Osteoblast (primary cell): ENCODE data around the gene SYT3. TPM values are rescaled to one million over a fixed set of nuclear protein-coding genes. Genes with fewer than 3 reads are reported as not detected.

Source experiments
- DNase-seq: peaks from one replicate; pipeline ENCODE4 v3.0.0; 2011; ENCODE audit warnings: low spot score, mixed read lengths; ENCODE audit not compliant: insufficient read length; ENCODE audit errors: missing footprints
- H2AFZ ChIP-seq: 2 replicates; pipeline ENCODE4 v1.6.0; 2011; ENCODE audit warnings: mild to moderate bottlenecking, low read length
- H3K27ac ChIP-seq: 2 replicates; pipeline ENCODE4 v1.5.1; 2011; ENCODE audit warnings: mild to moderate bottlenecking, low read depth, low read length, moderate library complexity
- H3K27me3 ChIP-seq: 2 replicates; pipeline ENCODE4 v1.6.0; 2012; ENCODE audit warnings: mild to moderate bottlenecking, control low read depth, inconsistent platforms, low read length, moderate library complexity; ENCODE audit not compliant: insufficient read depth
- H3K36me3 ChIP-seq: 2 replicates; pipeline ENCODE4 v1.5.1; 2011; ENCODE audit warnings: mild to moderate bottlenecking, low read length, control low read depth, moderate library complexity; ENCODE audit not compliant: insufficient read depth
- H3K4me1 ChIP-seq: 2 replicates; pipeline ENCODE4 v1.5.1; 2011; ENCODE audit warnings: mild to moderate bottlenecking, low read length, control low read depth, moderate library complexity; ENCODE audit not compliant: insufficient read depth
- H3K4me2 ChIP-seq: 2 replicates; pipeline ENCODE4 v1.6.0; 2011; ENCODE audit warnings: mild to moderate bottlenecking, low read length; ENCODE audit not compliant: insufficient read depth
- H3K4me3 ChIP-seq: fragments of 200-600 bp; sonication (generic); 3 replicates; pipeline ENCODE4 v1.5.1; 2012; ENCODE audit warnings: mild to moderate bottlenecking, low read length, inconsistent platforms; ENCODE audit not compliant: insufficient read depth
- H3K79me2 ChIP-seq: 2 replicates; pipeline ENCODE4 v1.6.0; 2012; ENCODE audit warnings: mild to moderate bottlenecking, low read length, control low read depth, inconsistent platforms; ENCODE audit not compliant: insufficient read depth
- H3K9me3 ChIP-seq: 2 replicates; pipeline ENCODE4 v1.5.1; 2011; ENCODE audit warnings: low read depth, low read length, control low read depth
- H4K20me1 ChIP-seq: 2 replicates; pipeline ENCODE4 v1.6.0; 2012; ENCODE audit warnings: mild to moderate bottlenecking, low read length, control low read depth; ENCODE audit not compliant: insufficient read depth
- total RNA-seq: library from RNA; depleted of rRNA; stranded (reverse); fragments of >200 nt; gene quantifications from 2 replicates; pipeline ENCODE4 v1.2.3, GENCODE V29; 2012
- TF ChIP-seq, protein P1 (sequence below): IDR thresholded peaks from 2 replicates; pipeline ENCODE4 v1.5.1; 2011; ENCODE audit warnings: mild to moderate bottlenecking, low read depth, low read length, moderate library complexity; ENCODE audit errors: extremely low read depth

SYT3 gene
- total RNA-seq, 1 donor, result 0.36 TPM

DNA sequence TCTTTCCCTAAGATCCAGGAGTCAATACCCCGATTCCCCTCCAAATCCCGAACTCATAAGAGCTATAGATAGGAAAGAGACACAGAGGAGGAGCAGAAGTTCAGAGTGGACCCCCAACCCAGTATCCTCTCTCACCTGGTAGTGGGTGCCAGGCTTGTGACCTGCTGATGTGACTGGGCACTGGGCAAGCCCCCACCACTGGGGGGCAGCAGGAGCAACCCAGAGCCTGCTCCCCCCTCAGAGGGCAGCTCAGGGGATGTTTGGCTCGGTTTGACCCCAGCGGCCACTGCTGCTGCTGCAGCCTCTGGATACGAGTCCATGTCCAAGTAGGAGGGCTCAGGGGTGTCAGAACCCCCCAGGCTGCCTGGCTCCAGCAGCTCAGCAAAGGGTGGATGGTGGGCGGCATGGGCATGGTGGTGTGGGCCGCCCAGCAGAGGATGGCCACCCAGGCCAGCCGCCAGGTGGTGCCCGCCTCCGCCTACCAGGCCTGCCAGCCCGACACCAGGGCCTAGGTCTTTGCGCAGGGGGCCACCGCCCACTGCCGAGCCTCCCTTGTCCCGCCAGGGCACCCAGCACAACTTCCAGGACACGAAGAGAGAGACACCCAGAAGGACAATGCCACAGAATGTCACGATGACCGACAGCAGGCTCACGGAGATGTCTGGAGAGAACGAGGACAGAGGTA, 7.4 kb downstream of the SYT3 start:
- no peak overlapping the region for H3K27ac ChIP-seq
- no peaks in the 10 kb centered on the region for H3K27me3 ChIP-seq
- H3K4me3 ChIP-seq, result no peak overlapping the region
- DNase-seq, result no peak
- H3K79me2 ChIP-seq, result no peaks in the 10 kb centered on the region
- peaks cover 6% of the 10 kb centered on the region for H3K9me3 ChIP-seq
- TF ChIP-seq, protein P1, sequence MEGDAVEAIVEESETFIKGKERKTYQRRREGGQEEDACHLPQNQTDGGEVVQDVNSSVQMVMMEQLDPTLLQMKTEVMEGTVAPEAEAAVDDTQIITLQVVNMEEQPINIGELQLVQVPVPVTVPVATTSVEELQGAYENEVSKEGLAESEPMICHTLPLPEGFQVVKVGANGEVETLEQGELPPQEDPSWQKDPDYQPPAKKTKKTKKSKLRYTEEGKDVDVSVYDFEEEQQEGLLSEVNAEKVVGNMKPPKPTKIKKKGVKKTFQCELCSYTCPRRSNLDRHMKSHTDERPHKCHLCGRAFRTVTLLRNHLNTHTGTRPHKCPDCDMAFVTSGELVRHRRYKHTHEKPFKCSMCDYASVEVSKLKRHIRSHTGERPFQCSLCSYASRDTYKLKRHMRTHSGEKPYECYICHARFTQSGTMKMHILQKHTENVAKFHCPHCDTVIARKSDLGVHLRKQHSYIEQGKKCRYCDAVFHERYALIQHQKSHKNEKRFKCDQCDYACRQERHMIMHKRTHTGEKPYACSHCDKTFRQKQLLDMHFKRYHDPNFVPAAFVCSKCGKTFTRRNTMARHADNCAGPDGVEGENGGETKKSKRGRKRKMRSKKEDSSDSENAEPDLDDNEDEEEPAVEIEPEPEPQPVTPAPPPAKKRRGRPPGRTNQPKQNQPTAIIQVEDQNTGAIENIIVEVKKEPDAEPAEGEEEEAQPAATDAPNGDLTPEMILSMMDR, result no peak
- no peaks in the 10 kb centered on the region for H3K4me1 ChIP-seq
- H2AFZ ChIP-seq, result no peak overlapping the region
- no peak overlapping the region for H3K4me2 ChIP-seq
- H3K36me3 ChIP-seq, result no peaks in the 10 kb centered on the region
- H4K20me1 ChIP-seq, result no peaks in the 10 kb centered on the region

DNA sequence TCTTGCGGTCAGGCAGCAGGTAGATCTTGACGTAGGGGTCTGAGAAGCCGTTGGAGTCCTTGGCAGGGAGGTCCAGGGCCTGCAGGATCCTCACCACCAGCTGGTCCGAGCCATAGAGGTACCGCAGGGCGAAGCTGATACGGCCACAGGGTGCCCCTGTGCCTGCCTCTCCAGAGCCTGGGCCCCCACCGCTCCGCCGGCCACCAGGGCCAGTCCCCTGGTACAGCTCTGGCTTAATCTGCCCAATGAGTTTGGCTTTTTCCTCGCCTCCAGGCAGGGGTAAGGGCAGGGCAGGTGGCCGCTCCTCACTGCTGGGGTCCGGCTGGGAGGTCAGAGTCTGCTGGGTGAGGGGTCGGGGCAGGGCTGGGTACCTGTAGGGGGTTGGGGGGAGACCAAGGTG, 9.9 kb downstream of the SYT3 start:
- Histone ChIP-seq H3K27ac (no peak overlapping the region), H2AFZ (no peak overlapping the region), H3K36me3 (no peaks in the 10 kb centered on the region), H3K27me3 (no peaks in the 10 kb centered on the region), H3K79me2 (no peaks in the 10 kb centered on the region), H4K20me1 (no peaks in the 10 kb centered on the region), H3K4me1 (no peaks in the 10 kb centered on the region), H3K4me2 (no peak overlapping the region), H3K4me3 (no peak overlapping the region), H3K9me3 (peaks cover 6% of the 10 kb centered on the region)
- DNase-seq, result peak; percentile 38
- TF ChIP-seq, protein P1, result no peak

DNA sequence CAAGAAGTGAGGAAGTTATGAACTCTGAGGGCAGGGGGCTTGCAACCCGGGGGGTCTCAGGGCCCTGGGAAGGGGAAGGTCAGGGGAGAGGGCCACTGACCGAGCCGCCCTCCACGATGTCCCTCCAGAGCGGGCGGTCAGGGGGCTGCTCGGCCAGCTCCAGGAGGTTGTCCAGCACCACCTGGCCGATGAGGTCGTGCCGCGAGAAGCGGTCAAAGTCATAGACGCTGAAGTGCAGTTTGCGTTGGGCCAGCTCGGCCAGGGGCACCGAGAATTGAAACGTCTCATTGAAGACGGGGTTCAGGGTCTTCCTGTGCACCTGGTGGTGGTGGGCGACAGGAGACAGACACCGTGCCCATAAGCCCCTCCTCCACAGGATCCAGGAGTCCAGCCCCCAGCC, 10.5 kb downstream of the SYT3 start:
- H3K4me1 ChIP-seq, result no peaks in the 10 kb centered on the region
- no peaks in the 10 kb centered on the region for H3K27me3 ChIP-seq
- H3K4me2 ChIP-seq, result no peak overlapping the region
- no peak overlapping the region for H3K4me3 ChIP-seq
- H2AFZ ChIP-seq, result no peak overlapping the region
- H3K79me2 ChIP-seq, result no peaks in the 10 kb centered on the region
- TF ChIP-seq, protein P1, result no peak
- H3K27ac ChIP-seq, result no peak overlapping the region
- H3K9me3 ChIP-seq, result peaks cover 4% of the 10 kb centered on the region
- peak; percentile 62 for DNase-seq
- H3K36me3 ChIP-seq, result no peaks in the 10 kb centered on the region
- H4K20me1 ChIP-seq, result no peaks in the 10 kb centered on the region

DNA sequence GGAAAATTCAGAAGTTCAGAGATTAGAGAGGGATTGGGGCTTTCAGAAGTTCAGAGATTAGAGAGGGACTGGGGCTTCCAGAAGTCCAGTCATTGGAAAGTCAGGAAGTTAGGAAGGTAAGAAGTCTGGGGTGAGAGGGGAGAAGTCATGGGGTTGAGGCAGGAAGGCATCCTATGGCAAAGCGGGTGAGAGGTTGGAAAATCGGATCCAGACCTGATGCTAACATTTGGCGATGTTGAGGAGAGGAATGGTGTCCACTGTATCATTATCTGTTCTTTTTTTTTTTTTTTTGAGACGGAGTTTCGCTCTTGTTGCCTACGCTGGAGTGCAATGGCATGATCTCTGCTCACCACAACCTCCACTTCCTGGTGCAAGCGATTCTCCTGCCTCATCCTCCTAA, 11.1 kb downstream of the SYT3 start:
- Histone ChIP-seq H2AFZ (no peak overlapping the region), H4K20me1 (no peaks in the 10 kb centered on the region), H3K79me2 (no peaks in the 10 kb centered on the region), H3K4me3 (no peak overlapping the region), H3K27me3 (no peaks in the 10 kb centered on the region), H3K27ac (no peak overlapping the region), H3K9me3 (no peaks in the 10 kb centered on the region), H3K36me3 (no peaks in the 10 kb centered on the region), H3K4me1 (no peaks in the 10 kb centered on the region), H3K4me2 (no peak overlapping the region)
- DNase-seq, result no peak
- TF ChIP-seq, protein P1, result no peak
